A673 (cell line): ENCODE data around the gene DTL. TPM values are rescaled to one million over a fixed set of nuclear protein-coding genes. Genes with fewer than 3 reads are reported as not detected.
"Not testable (repeated sequence)": the region's sequence is repeated elsewhere in the genome, so short reads cannot be mapped to it uniquely, and the experiment has no call there.

ENCODE experiments used
- Bru-seq: library from RNA; stranded (reverse); fragments of 400-500 nt; gene quantifications from one replicate; lab custom pipeline; 2021; lab: Mats Ljungman, UMichigan
- BruChase-seq, 2 experiments: library from RNA; stranded (reverse); fragments of 400-500 nt; gene quantifications; one replicate each; lab custom pipeline; 2021; lab: Mats Ljungman, UMichigan
- BruUV-seq: library from RNA; stranded (reverse); fragments of 400-500 nt; replicated peaks from 2 replicates; lab custom pipeline; 2021; lab: Mats Ljungman, UMichigan
- CTCF ChIA-PET: fragments of 300-600 bp; sonication (Branson Sonifier 250); formaldehyde crosslinking; loops from one replicate; lab custom pipeline; 2022; ENCODE audit warnings: antibody characterized with exemption; lab: Charles Lee
- POLR2A ChIA-PET: fragments of 300-600 bp; sonication (Branson Sonifier 250); formaldehyde crosslinking; loops from one replicate; lab custom pipeline; 2022; ENCODE audit warnings: antibody characterized with exemption; ENCODE audit not compliant: low non-redundant PET; lab: Charles Lee
- DNase-seq: peaks from one replicate; pipeline ENCODE4 v3.0.0-alpha.2; 2015; ENCODE audit warnings: low spot score
- H3K27ac ChIP-seq: fragments of 200-600 bp; sonication (generic); 2 replicates; pipeline ENCODE4 v1.5.1; 2016; ENCODE audit warnings: mixed run types, low read depth, mild to moderate bottlenecking, mixed read lengths, antibody characterized with exemption, low read length; ENCODE audit not compliant: poor library complexity, severe bottlenecking
- H3K27me3 ChIP-seq: fragments of 200-600 bp; sonication (generic); replicated peaks from 2 replicates; pipeline ENCODE4 v1.6.1; 2017; ENCODE audit warnings: mixed run types, low read depth, mild to moderate bottlenecking, mixed read lengths, antibody characterized with exemption, low read length; ENCODE audit not compliant: insufficient read depth, poor library complexity
- H3K36me3 ChIP-seq: fragments of 200-600 bp; sonication (generic); 2 replicates; pipeline ENCODE4 v1.6.1; 2016; ENCODE audit warnings: mixed run types, mild to moderate bottlenecking, mixed read lengths, antibody characterized with exemption, low read length; ENCODE audit not compliant: insufficient read depth, poor library complexity, severe bottlenecking
- H3K4me1 ChIP-seq: fragments of 200-600 bp; sonication (generic); 2 replicates; pipeline ENCODE4 v1.6.1; 2017; ENCODE audit warnings: mixed run types, mild to moderate bottlenecking, mixed read lengths, antibody characterized with exemption, low read length; ENCODE audit not compliant: insufficient read depth, poor library complexity, severe bottlenecking
- H3K4me3 ChIP-seq: fragments of 200-600 bp; sonication (generic); 2 replicates; pipeline ENCODE4 v1.5.1; 2016; ENCODE audit warnings: low read depth, mixed run types, mild to moderate bottlenecking, mixed read lengths, low read length; ENCODE audit not compliant: poor library complexity, severe bottlenecking
- H3K9me3 ChIP-seq: fragments of 200-600 bp; sonication (generic); 2 replicates; pipeline ENCODE4 v1.6.1; 2016; ENCODE audit warnings: mixed run types, low read depth, mild to moderate bottlenecking, mixed read lengths, antibody characterized with exemption, low read length; ENCODE audit not compliant: poor library complexity, severe bottlenecking
- CTCF ChIP-seq: fragments of 300-800, 200-600 bp; sonication (generic); conservative IDR thresholded peaks from 2 replicates; pipeline ENCODE4 v1.5.1; 2017; ENCODE audit warnings: low read depth, mild to moderate bottlenecking, antibody characterized with exemption, low read length, moderate library complexity, mixed read lengths
- EZH2 ChIP-seq: fragments of 200-600 bp; sonication (generic); IDR thresholded peaks from 2 replicates; pipeline ENCODE4 v1.6.1; 2017; ENCODE audit warnings: borderline replicate concordance, low read depth, mild to moderate bottlenecking, mixed read lengths, antibody characterized with exemption, low read length; ENCODE audit not compliant: poor library complexity, severe bottlenecking
- intact Hi-C: fragments of 100-400 bp; cut with micrococcal nuclease; formaldehyde crosslinking; loops from one replicate; pipeline ENCODE4 v1.10.0; 2022; ENCODE audit not compliant: unreplicated experiment
- long read RNA-seq: library from polyadenylated mRNA; stranded (forward); transcript quantifications from one replicate; pipeline ENCODE4 v2.0.0, GENCODE V29; 2022
- total RNA-seq: library from RNA; stranded (reverse); gene quantifications from 2 replicates; pipeline ENCODE4 v1.2.3, GENCODE V29; 2021

The DTL gene
- total RNA-seq: 78.4 and 84.3 TPM in 2 replicates
- Bru-seq, nascent RNA: percentile 97 among the genes with signal in this experiment
- BruChase-seq, experiment 1, labeled RNA remaining after a 2-hour chase: percentile 93 among the genes with signal in this experiment
- percentile 82 among the genes with signal in this experiment for BruChase-seq, experiment 2, labeled RNA remaining after a 6-hour chase
- long read RNA-seq, full-length matches to known transcripts: 163 of 188 reads
- long read RNA-seq, partial matches to known transcripts: 8 of 188 reads
- long read RNA-seq, other reads (novel, unspliced or antisense): 17 of 188 reads

GRCh38 chr1:212035123-212035834 lies at the start of gene DTL, which contains the start of gene INTS7:
TSS of gene DTL (plus strand) at chr1:212035748. CDS start at chr1:212035891, 143 bp downstream.
TSS of gene INTS7 (minus strand) at chr1:212035557. CDS start at chr1:212035437, 120 bp downstream.
- peak within 1 kb of the TSS; percentile 75 for H3K4me3 ChIP-seq
- BruUV-seq: TSS peak; percentile 64

GRCh38 chr1:211986628-211987254 lies 48.8 kb upstream of the DTL start:
- TF ChIP-seq EZH2 (no peak), CTCF (no peak)

More at GRCh38 chr1:212035123-212035834, at the start of gene DTL, which contains the start of gene INTS7:
- peak; percentile 99 for TF ChIP-seq CTCF
- TF ChIP-seq EZH2: no peak
- ChIA-PET POLR2A (interaction anchor here (0.6 kb wide), 1 partner anchor 825 kb away, joined by 3 read pairs; no protein-coding TSS in a partner anchor), CTCF (interaction anchor here (0.6 to 2.7 kb wide), 6 partner anchors 16 to 420 kb away, joined by 3 to 12 read pairs (median 4); no protein-coding TSS in a partner anchor)
- DNase-seq: peak; percentile 100
- Histone ChIP-seq H3K9me3 (no peaks in the 10 kb centered on the region), H3K27ac (peak within 1 kb of the TSS; percentile 91), H3K27me3 (no peaks in the 10 kb centered on the region), H3K36me3 (peaks cover 14% of the 10 kb centered on the region), H3K4me1 (peaks cover 33% of the 10 kb centered on the region)
- intact Hi-C loops: loop anchor here (10.0 kb wide), 1 partner anchor 360 kb away; the partner anchor contains the start of gene NEK2

GRCh38 chr1:211991695-211992094 lies 43.9 kb upstream of the DTL start:
- H3K36me3 ChIP-seq: peaks cover 14% of the 10 kb centered on the region
- H3K9me3 ChIP-seq: no peaks in the 10 kb centered on the region
- no peak for DNase-seq
- no TSS peak for BruUV-seq
- no peaks in the 10 kb centered on the region for H3K4me1 ChIP-seq
- intact Hi-C loops: no loop called here
- H3K27me3 ChIP-seq: no peaks in the 10 kb centered on the region
- POLR2A ChIA-PET: no interaction called here
- H3K4me3 ChIP-seq: no peak overlapping the region
- no peak for TF ChIP-seq EZH2
- TF ChIP-seq CTCF: no peak
- H3K27ac ChIP-seq: no peak overlapping the region
- CTCF ChIA-PET: no interaction called here

More at GRCh38 chr1:211986628-211987254, 48.8 kb upstream of the DTL start:
- POLR2A ChIA-PET: no interaction called here
- Histone ChIP-seq H3K36me3 (peaks cover 33% of the 10 kb centered on the region), H3K27me3 (no peaks in the 10 kb centered on the region), H3K4me1 (no peaks in the 10 kb centered on the region), H3K4me3 (no peak overlapping the region), H3K9me3 (no peaks in the 10 kb centered on the region), H3K27ac (no peak overlapping the region)
- no TSS peak for BruUV-seq
- CTCF ChIA-PET: no interaction called here
- DNase-seq: no peak
- intact Hi-C loops: no loop called here

- H3K4me3 ChIP-seq, H3K4me1 ChIP-seq, H3K9me3 ChIP-seq, POLR2A ChIA-PET, DNase-seq, CTCF ChIA-PET, H3K27ac ChIP-seq, intact Hi-C loops, BruUV-seq, H3K27me3 ChIP-seq: not testable (repeated sequence)
- H3K36me3 ChIP-seq: peaks cover 17% of the 10 kb centered on the region
These were observed 38.1 kb upstream of the DTL start for GRCh38 chr1:211997426-211997825.
